Progenitor cell of endocrine pancreas (in vitro differentiated cells): Measurements from ENCODE around the gene TMCO6. TPM values are rescaled to one million over a fixed set of nuclear protein-coding genes. Genes with fewer than 3 reads are reported as not detected.
A peak's percentile ranks its signal among the peaks of the same experiment; 100 is the strongest.

Experiments used
- DNase-seq: peaks from one replicate; pipeline ENCODE4 v3.0.0; 2021; ENCODE audit warnings: low spot score; ENCODE audit not compliant: unreplicated experiment
- H3K27ac Mint-ChIP-seq: 2 replicates; pipeline ENCODE4 v1.8.0; 2021; ENCODE audit warnings: mild to moderate bottlenecking, moderate library complexity, mixed read lengths
- H3K27me3 Mint-ChIP-seq: 2 replicates; pipeline ENCODE4 v1.8.0; 2021; ENCODE audit warnings: mixed read lengths
- H3K36me3 Mint-ChIP-seq: 2 replicates; pipeline ENCODE4 v1.8.0; 2022; ENCODE audit warnings: mixed read lengths; ENCODE audit not compliant: insufficient read depth
- H3K4me1 Mint-ChIP-seq: 2 replicates; pipeline ENCODE4 v1.8.0; 2021; ENCODE audit warnings: low read depth, mixed read lengths
- H3K4me3 Mint-ChIP-seq: 2 replicates; pipeline ENCODE4 v1.8.0; 2021; ENCODE audit warnings: low read depth, mild to moderate bottlenecking, moderate library complexity, mixed read lengths
- H3K9me3 Mint-ChIP-seq: 2 replicates; pipeline ENCODE4 v1.8.0; 2021; ENCODE audit warnings: low read depth, mixed read lengths
- CTCF ChIP-seq: fragments of 200-600 bp; sonication (generic); IDR thresholded peaks from one replicate; pipeline ENCODE4 v1.5.0; 2021; ENCODE audit warnings: antibody characterized with exemption, mild to moderate bottlenecking; ENCODE audit not compliant: unreplicated experiment
- total RNA-seq: library from RNA; stranded (reverse); gene quantifications from 2 replicates; pipeline ENCODE4 v1.2.1, GENCODE V29; 2021

Gene TMCO6
- total RNA-seq, 1 donor from 2014 or later, result 25.9 TPM

- Mint-ChIP-seq H3K36me3 (peaks cover 22% of the 10 kb centered on the region), H3K4me1 (no peaks in the 10 kb centered on the region), H3K4me3 (no peak overlapping the region), H3K27ac (no peak overlapping the region), H3K9me3 (no peaks in the 10 kb centered on the region), H3K27me3 (no peaks in the 10 kb centered on the region)
- no peak for TF ChIP-seq CTCF
- no peak for DNase-seq
These were observed 35.0 kb downstream of the TMCO6 start for GRCh38 chr5:140674211-140674610.

- DNase-seq, result no peak
- Mint-ChIP-seq H3K4me3 (no peak overlapping the region), H3K27ac (no peak overlapping the region), H3K4me1 (no peaks in the 10 kb centered on the region), H3K27me3 (no peaks in the 10 kb centered on the region), H3K36me3 (peaks cover 22% of the 10 kb centered on the region), H3K9me3 (no peaks in the 10 kb centered on the region)
- TF ChIP-seq CTCF, result no peak
These were observed 35.4 kb downstream of the TMCO6 start for GRCh38 chr5:140674629-140675028.

- Mint-ChIP-seq H3K4me1 (no peaks in the 10 kb centered on the region), H3K4me3 (no peak overlapping the region), H3K27ac (no peak overlapping the region), H3K27me3 (no peaks in the 10 kb centered on the region), H3K36me3 (peaks cover 23% of the 10 kb centered on the region), H3K9me3 (no peaks in the 10 kb centered on the region)
- no peak for TF ChIP-seq CTCF
- no peak for DNase-seq
These were observed 38.7 kb downstream of the TMCO6 start for GRCh38 chr5:140677947-140678346.

DNA sequence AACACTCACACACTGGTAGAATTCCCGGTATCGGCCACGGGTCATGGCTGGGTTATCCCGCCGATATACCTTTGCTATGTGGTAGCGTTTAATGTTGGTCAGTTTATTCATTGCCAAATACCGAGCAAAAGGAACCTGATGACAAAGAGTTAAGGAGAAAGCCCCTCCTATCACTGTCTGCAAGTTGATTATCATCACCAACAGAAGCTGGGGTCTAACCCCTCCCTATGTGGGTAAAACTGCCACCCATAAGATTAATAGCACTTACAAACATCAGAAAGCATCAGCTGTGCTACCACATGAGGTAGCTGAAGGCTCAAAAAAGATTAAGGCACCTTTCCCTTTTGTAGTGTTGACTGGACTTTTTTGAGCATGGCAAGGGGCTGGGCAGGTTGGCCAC, 39.7 kb downstream of the TMCO6 start:
- Mint-ChIP-seq H3K9me3 (no peaks in the 10 kb centered on the region), H3K27me3 (no peaks in the 10 kb centered on the region), H3K4me3 (no peak overlapping the region), H3K4me1 (no peaks in the 10 kb centered on the region), H3K27ac (no peak overlapping the region), H3K36me3 (peaks cover 23% of the 10 kb centered on the region)
- no peak for TF ChIP-seq CTCF
- no peak for DNase-seq

DNA sequence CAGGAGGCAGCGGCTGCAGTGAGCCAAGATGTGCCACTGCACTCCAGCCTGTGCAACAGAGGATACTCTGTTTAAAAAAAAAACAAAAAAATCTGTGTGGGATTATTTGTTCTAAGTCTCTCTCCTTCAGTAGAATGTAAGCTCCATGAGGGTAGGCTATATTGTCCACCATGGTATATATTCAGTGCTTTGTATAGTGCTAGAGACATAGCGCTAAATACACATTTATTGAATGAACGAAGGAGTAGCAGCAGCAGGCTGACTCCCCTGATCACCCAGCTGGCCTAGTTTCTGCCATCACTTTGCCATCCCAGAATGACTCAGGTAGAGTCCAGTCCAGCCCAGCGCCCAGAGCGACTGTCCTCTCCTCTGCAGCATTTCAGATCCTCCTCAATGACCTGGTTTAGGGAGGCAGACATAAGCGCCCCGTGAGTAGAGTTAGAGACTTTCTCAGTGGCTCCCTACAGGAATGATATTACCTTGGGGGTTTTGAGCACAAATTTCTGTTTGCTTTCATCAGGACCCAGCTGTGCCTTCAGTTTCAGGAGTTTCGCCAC, 51.2 kb downstream of the TMCO6 start:
- no peak for TF ChIP-seq CTCF
- H3K27me3 Mint-ChIP-seq, result no peaks in the 10 kb centered on the region
- H3K4me1 Mint-ChIP-seq, result peaks cover 21% of the 10 kb centered on the region
- no peak for DNase-seq
- H3K9me3 Mint-ChIP-seq, result no peaks in the 10 kb centered on the region
- peak overlapping the region; percentile 97 for H3K4me3 Mint-ChIP-seq
- peak overlapping the region; percentile 94 for H3K27ac Mint-ChIP-seq
- peaks cover 13% of the 10 kb centered on the region for H3K36me3 Mint-ChIP-seq
